Stimulated activated CD4-positive, alpha-beta T cell treated with anti-CD3 and anti-CD28 coated beads, TNF-alpha, amount 100 ng/mL, for 48 hours (primary cell): ENCODE data around the gene C5orf24.
A peak's percentile ranks its signal among the peaks of the same experiment; 100 is the strongest.
"Not testable (repeated sequence)": the region's sequence is repeated elsewhere in the genome, so short reads cannot be mapped to it uniquely, and the experiment has no call there.

Source experiments
- DNase-seq, 3 donors: peaks; one replicate each; pipeline ENCODE4 v3.0.0-alpha.2; 2020; ENCODE audit warnings: low read depth in 3 of 3

C5orf24 gene

DNA sequence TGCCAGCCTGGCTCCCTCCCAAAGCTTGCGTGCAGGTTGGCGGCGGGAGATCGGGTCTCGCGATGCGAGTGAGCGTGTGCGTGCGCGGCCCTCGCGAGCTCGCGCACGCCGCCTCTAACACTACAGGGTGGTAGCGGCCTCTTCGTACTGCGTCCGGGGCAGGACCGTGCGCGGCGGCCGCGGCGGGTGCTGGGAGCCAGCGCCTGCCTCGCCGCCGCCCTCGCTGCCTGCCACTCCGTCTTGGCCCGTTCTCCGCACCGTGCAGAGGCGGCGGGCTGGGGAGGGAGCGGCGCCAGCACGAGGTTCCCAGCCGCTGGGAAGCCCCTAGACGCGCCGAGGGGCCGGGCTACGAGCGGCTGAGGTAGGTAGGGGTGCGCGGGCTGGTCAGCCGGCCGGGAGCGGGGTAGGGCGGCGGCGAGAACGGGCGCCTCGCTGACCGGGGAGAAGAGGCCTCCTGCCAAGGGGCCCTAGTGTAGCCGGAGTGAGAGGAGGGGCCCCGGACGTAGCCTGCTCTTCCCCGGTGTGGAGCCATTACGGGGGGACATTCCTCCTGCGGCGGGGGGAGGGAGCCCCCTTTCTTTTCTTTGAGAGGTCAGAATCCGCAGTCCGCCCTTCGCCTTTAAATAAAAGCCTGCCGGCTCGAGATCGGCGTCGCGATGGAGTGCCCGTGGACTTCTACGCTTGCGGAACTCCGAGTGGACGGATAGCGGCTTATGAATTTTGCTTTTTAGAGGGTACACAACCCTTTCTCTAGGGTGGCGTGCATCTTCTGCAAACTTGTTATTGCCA is at the start of gene C5orf24:
C5orf24 (plus strand) TSS at position 117 of the 789 bp plus-strand sequence. CDS start 8,933 bp downstream, outside the sequence.
- DNase-seq = peak; percentile 85 to 88 (median 85)

DNA sequence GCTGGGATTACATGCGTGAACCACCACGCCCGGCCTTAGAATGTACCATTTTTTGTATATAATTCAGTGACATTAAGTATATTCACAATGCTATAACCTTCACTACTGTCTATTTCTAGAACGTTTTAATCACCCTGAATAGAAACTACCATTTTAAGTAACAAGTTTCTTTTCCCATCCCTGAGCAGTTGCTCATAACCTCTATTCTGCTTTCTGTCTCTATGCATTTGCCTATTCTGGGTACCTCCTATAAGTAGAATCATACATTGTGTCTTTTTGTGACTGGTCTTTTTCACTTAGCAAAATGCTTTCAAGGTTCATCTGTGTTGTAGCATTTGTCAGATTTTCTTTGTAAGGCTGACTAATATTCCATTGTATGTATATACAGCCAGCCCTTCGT is 47.3 kb upstream of the C5orf24 start:
- DNase-seq = no peak

DNA sequence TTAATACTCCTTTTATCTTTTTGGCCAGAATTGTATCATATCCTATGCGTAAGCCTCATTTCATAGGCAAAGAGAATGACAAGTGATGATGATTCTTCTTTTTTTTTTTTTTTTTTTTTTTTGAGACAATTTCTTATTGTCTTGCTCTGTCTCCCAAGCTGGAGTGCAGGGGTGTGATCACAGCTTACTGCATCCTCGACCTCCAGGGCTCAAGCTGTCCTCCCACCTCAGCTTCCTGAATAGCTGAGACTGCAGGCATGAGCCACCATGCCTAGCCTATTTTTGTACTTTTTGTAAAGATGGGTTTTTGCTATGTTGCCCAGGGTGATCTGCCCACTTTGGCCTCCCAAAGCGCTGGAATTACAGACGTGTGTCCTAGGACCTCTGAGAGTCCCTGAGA is 41.9 kb upstream of the C5orf24 start:
- DNase-seq = no peak

DNA sequence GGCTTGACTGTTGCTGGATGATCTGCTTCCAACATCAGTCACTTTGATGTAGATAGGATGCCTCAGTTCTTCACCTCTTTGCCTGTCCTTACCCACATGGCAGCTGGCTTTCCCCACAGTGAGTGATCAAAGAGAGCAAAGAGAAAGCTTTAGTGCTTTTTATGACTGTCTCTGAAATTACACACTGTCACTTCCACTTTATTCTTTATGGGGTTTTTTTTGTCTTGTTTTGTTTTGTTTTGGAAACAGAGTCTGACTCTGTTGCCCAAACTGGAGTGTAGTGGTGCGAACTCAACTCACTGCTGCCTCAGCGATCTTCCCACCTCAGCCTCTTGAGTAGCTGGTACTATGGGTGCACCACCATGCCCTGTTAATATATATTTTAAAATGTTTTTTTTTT is 32.4 kb upstream of the C5orf24 start:
- DNase-seq = peak in 1 of 3 donors; percentile 1

DNA sequence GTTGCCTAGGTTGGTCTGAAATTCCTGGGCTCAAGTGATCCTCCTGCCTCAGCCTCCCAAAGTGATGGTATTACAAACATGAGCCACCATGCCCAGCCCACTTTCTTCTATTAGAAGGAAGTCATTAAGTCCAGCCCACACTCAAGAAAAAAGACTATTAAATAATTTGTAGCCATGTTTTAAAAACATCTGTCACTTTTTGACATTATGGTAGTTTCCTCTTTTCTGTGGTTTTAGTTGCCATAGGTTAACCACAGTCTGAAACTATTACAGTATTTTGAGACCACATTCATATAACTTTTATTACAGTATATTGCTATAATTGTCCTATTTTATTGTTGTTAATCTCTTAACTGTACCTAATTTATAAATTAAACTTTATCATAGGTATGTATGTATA is 31.9 kb upstream of the C5orf24 start:
- DNase-seq = no peak

DNA sequence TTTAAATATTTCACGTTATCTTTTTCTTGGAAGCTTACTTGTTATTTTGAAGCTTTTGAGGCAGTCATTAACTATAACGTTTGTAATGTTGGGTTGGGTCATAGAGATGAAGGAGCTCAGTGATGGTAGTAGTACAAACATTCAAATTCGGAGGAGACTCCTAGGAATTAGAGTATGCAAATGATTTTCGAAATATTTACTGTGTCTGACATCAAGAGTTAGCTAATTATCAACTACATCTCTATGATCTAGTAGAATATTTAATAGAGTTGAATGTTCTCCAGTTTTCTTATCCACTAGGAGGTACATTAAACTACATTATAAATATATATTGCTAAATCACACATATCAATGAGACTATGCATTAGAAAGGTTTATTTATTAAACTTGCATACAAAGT is 28.8 kb upstream of the C5orf24 start:
- no peak for DNase-seq

DNA sequence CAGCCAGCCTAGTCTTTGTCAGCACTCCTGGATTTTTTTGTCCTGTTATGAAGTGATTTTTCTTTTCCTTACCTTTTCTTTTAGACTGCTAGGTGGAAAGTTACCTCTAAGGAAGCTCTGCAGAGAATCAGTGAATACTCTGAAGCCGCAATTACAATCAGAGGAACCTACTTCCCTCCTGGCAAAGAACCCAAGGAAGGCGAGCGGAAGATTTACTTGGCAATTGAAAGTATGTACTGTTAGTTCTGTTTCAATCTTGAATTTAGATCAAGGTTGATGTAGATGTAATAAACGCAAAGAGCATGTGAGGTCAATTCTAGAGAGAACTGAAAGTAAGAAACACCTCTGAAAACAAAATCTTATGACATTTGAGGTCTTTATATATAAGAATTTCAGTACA is 27.0 kb upstream of the C5orf24 start:
- DNase-seq = no peak

DNA sequence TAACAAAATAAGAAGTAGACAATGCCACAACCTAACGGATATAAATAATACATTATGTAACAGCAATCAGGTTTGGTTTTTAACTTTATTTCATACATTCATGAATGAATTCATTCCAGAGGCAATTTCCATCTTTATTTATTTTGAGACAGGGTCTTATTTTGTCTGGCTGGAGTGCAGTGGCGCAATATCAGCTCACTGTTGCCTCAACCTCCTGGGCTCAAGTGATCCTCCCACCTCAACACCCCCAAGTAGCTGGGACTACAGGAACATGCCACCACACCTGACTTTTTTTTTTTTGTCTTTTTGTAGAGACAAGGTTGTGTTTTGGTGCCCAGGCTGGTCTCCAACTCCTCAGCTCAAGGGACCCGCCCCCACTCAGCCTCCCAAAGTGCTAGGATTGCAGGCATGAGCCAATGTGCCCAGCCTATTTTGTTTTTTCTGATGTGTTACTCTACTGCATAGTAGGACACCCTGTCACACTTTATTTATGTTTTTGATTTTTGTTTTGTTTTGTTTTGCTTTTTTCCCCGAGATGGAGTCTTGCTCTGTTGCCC is 26.3 kb upstream of the C5orf24 start:
- DNase-seq = no peak

DNA sequence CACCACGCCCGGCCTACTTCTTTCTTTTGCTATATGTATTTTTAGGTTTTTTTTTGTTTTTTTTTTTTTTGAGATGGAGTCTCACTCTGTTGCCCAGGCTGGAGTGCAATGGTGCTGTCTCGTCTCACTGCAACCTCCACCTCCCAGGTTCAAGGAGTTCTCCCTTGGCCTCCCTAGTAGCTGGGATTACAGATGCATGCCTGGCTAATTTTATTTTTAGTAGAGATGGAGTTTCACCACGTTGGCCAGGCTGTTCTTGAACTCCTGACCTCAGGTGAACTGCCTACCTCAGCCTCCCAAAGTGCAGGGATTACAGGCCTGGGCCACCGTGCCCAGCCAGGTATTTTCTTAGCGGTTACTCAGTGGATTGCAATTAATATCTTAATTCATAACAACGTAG is 23.9 kb upstream of the C5orf24 start:
- DNase-seq = no peak

DNA sequence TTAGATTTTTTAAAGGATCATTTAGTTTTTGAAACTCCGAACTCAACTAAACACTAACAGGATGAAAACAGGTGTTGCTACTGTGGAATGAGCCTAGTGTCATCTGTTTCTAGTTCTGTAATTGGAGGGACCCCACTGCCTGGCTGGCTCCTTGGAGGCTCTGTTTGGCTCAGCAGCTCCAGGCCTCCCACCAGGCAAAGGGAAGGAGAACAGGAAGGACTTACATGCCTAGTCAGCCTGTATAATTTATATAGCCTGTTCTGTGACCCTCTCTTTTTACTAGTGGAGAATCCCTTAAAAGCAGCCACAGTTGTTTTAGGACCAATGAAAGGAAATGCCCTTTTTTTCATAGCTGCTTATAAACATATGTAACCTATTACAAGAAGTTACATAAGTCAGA is 21.1 kb upstream of the C5orf24 start:
- no peak for DNase-seq

DNA sequence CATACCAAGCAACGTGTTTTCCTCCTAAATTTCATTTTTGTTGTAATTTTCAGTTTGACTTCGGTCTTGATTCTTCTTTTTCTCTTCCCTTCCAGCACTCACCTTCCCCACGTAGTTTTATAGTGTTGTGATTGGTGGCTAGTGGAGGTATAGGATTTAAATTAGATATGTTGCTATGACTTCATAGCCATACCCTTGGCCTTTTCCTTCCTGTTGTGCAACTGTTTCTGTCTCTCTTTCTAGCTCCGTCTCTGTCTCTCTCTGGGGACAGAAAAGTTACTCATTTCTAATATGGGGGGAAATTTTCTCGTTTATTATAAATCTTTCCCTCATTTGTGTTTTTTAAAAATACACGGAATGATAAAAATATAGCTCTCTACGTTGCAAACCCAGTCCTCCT is 20.6 kb upstream of the C5orf24 start:
- DNase-seq = no peak

DNA sequence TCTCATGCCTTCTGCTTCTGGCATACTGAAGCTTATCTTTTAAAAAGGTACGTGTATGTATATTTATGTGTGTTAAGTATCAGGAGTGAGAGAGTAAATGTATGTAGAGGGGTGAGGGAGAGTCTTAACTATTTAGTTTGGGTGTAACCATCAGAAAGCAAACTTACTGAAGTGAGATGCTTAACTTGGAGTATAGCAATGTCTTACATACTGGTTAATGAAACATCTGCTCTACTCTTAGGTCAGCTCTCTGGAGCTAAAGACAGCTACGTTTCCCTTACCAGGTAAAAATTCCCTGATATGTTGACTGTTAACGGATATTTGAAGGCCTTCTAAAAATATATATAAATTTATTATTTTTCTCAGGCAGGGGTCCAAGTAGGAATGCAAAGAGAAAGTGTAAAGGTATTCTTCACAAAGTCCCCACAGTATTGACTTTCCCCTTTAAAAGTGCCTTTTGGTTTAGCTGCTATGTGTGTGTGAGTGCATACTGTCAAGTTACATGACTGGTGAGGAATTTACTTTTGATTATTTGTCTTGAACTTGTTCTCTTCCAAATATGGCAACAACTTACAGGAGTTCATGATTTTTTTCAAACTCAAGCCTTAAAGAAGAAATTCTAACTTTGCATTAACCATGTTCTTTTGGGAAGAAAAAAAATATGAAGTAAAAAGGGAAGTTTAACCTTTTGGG is 12.3 kb upstream of the C5orf24 start:
- DNase-seq = no peak

DNA sequence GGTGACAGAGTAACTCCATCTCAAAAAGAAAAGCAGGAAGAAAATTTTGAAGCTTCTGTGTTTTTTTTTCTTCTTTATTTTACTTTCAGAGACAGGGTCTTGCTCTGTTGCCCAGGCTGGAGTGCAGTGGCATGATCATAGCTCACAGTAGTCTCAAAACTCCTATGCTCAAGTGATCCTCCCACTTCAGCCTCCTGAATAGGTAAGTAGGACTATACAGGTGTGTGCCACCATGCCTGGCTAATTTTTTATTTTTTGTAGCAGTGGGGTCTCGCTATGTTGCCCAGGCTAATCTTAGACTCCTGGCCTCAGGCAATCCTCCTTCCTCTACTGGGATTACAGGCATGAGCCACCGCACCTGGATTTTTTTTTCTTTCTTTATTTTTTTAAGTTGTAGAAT is 10.1 kb upstream of the C5orf24 start:
- DNase-seq = no peak

DNA sequence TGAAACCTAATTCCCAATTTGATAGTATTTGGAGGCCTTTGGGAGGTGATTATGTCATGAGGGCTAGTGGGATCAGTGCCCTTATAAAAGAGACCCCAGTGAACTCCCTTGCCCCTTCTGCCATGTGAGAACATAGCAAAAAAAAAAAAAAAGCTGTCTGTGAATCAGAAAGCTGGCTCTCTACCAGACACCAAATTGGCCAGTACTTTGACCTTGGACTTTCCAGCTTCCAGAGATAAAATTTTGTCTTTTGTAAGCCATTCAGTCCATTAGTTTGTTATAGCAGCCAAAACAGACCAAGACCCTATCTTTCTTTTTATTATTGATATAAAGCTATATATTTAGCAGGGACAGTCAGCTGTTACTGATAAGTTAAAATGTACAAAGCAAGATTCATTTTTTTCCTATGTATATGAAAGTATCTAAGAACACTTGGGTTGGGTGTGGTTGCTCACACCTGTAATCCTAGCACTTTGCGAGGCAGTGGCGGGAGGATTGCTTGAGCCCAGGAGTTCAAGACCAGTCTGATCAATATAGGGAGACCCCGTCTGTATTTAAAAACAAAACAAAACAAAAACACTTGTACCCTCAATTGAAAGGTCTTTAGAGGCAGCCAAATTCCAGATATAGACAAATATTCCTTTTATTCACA is 8.1 kb upstream of the C5orf24 start:
- no peak for DNase-seq

DNA sequence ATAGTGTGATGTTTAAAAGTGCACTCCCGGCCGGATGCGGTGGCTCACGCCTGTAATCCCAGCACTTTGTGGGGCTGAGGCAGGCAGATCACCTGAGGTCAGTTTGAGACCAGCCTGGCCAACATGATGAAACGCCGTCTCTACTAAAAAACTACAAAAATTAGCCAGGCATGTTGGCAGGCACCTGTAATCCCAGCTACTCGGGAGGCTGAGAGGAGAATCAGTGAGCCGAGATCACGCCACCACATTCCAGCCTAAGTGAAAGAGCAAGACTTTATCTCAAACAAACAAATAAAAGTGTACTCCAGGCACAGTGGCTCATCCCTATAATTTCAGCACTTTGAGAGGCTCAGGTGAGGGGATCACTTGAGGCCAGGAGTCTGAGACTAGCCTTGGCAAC is 7.4 kb upstream of the C5orf24 start:
- DNase-seq = not testable (repeated sequence)

DNA sequence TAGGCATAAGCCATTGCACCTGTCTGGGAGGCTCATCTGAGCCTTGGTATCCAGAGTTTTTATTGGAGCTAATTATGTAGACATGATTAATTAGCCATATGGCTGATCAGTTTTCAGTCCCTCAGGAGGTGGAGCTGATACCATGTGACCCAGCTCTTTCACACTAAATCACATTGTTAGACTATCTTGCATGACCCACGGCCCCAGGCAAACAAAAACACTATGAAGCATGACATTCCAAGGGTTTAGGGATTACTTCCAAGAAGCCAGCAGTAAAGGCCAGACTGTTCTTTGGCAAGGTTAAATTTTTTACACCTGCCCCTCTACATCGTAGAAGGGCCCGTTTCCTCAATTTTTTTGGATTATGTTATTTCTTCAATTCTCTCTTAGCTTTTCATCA is 5.0 kb upstream of the C5orf24 start:
- DNase-seq = no peak

DNA sequence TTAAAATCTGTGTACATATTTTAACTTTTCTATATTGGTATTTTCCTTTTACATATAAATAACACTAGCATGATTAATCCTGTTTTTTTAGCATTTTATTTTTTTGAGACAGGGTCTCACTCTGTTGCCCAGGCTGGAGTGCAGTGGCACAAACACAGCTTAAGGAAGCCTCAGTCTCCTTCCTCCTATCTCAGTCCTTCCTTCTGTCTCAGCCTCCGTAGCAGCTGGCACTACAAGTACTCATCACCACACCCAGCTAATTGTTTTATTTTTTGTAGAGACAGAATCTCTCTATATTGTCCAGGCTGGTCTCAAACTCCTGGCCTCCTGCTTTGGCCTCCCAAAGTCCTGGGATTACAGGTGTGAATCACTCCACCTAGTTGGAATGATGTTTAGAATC is 1.5 kb upstream of the C5orf24 start:
- no peak for DNase-seq

DNA sequence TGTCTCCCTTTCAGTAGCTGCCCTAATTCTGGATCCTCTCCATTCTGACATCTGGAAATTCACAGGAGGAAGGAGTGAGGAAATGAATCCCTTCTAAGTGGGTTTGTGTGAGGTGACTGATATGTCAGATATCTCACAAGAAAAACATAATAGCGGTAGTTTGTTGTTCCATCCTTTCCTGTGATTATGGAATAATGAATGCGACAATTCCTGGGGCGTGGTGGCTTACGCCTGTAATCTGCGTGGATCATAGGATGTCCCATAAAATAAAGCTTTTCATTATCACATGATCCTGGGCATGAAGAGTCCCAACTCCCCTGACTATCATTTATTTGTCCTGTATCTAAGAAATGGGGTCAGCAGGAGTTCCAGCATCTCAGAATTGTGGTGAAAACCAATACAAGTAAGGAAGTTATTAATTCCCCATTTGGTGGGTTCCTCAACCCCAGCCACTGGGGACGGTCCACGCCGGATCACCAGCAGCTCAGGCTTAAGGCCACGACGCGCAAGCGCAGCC is 375 bp upstream of the C5orf24 start:
- no peak for DNase-seq

DNA sequence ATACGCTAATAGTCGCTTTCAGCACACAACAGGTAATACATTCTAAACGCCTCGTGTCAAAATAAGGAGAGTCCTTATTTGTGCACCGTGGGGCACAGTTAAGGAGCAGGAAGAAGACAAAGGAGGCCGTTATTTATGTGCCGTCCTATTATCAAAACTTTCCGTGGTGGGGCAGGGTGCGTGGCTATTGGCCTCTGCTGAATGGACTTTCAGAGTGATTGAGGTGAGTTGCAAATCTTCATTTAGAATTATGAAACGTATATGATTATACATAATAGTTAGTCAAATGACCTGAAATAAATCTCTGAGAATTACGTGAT is 833 bp downstream of the C5orf24 start:
- peak in 1 of 3 donors; percentile 17 for DNase-seq

DNA sequence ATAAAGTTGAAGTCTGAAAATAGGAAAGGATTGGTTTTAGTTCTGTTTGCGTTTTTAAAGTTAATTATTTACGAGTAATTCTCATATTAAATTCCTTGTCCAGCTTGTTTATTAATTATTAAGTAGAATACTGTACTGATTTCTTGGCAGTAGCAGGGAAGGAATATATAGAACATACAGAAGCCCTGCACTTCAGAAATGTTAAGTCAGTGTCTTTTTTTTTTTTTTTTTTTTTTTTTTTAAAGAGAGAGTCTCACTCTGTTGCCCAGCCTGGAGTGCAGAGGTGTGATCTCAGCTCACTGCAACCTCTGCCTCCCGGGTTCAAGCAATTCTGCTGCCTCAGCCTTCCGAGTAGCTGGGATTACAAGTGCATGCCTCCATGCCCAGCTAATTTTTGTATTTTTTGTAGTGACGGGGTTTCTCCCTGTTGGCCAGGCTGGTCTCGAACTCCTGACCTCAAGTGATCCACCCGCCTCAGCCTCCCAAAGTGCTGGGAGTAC is 3.7 kb downstream of the C5orf24 start:
- DNase-seq = not testable (repeated sequence)

DNA sequence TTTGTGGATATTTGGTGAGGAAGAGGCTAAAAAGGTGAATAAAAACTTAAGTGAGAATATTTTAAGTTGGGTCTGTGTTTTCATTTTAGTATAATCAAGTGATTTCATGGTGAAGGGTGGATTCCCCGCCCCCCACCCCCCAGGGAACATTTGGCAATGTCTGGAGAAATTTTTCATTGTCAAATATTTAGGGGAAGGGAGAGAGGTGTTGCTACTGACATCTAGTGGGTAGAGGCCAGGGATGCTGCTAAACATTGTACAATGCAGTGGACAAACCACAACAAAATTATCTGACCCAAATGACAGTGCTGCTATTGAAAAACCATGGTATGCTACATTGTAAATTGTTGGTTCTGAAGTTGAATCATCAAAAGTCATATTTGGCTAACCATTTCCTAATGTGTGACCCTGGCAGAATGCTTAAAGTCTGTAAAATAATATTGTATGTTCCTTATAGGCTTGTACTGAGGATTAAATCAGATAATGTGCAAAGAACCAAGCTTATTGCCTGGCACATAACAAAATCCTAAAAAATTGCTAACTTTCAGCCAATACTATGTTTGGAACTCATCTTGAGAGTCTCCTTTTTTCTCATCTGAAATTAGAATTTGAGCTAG is 5.6 kb downstream of the C5orf24 start:
- DNase-seq = no peak

DNA sequence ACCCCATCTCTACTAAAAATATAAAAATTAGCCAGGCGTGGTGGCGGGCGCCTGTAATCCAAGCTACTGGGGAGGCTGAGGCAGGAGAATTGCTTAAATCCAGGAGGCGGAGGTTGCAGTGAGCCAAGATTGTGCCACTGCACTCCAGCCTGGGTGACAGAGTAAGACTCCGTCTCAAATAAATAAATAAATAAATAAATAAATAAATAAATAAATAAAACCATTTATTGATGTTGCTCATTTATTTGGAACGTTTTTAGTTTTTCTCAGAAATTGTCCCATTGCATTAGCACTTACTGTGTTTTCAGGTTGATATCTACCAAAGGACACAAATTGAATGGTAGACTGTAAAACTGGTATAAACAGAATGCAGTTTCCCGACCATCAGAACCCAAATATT is 10.7 kb downstream of the C5orf24 start:
- DNase-seq = not testable (repeated sequence)
